HG03280 (cell line): ENCODE data around the gene RFX2.
"Not testable (repeated sequence)": the region's sequence is repeated elsewhere in the genome, so short reads cannot be mapped to it uniquely, and the experiment has no call there.

Experiments
- ATAC-seq: cut with Tn5 transposase; IDR thresholded peaks from one replicate; pipeline ENCODE4 v1.9.1; 2021; ENCODE audit warnings: mild to moderate bottlenecking, moderate library complexity; ENCODE audit not compliant: unreplicated experiment

Gene RFX2

GRCh38 chr19:6017576-6017975, 92.7 kb downstream of the RFX2 start:
- ATAC-seq, result no peak

GRCh38 chr19:6015841-6016545, 94.3 kb downstream of the RFX2 start:
- ATAC-seq, result no peak

- ATAC-seq, result no peak
Measured at GRCh38 chr19:6014551-6015135, 95.7 kb downstream of the RFX2 start.

- no peak for ATAC-seq
Measured at GRCh38 chr19:6012426-6013170, 97.7 kb downstream of the RFX2 start.

GRCh38 chr19:6011794-6012193, 98.5 kb downstream of the RFX2 start:
- ATAC-seq, result no peak

GRCh38 chr19:6011206-6011605, 99.1 kb downstream of the RFX2 start:
- ATAC-seq, result no peak

GRCh38 chr19:6010107-6010506, 100.2 kb downstream of the RFX2 start:
- ATAC-seq, result no peak

GRCh38 chr19:6007866-6008265, 102.4 kb downstream of the RFX2 start:
- ATAC-seq, result no peak

- ATAC-seq, result no peak
Measured at GRCh38 chr19:6006896-6007295, 103.4 kb downstream of the RFX2 start.

- not testable (repeated sequence) for ATAC-seq
Measured at GRCh38 chr19:6006070-6006446, 104.2 kb downstream of the RFX2 start.

- no peak for ATAC-seq
Measured at GRCh38 chr19:6005321-6006069, 104.8 kb downstream of the RFX2 start.

GRCh38 chr19:6003976-6004375, 106.3 kb downstream of the RFX2 start:
- no peak for ATAC-seq

GRCh38 chr19:6002591-6002990, 107.7 kb downstream of the RFX2 start:
- ATAC-seq, result no peak

- no peak for ATAC-seq
Measured at GRCh38 chr19:6000228-6000847, 110.0 kb downstream of the RFX2 start.

GRCh38 chr19:5999693-6000092, 110.6 kb downstream of the RFX2 start:
- no peak for ATAC-seq

- no peak for ATAC-seq
Measured at GRCh38 chr19:5997371-5997770, 112.9 kb downstream of the RFX2 start.

GRCh38 chr19:5996623-5997320, 113.5 kb downstream of the RFX2 start:
- no peak for ATAC-seq

- ATAC-seq, result no peak
Measured at GRCh38 chr19:5996102-5996501, 114.2 kb downstream of the RFX2 start.

GRCh38 chr19:5995606-5996005, 114.7 kb downstream of the RFX2 start:
- no peak for ATAC-seq

- no peak for ATAC-seq
Measured at GRCh38 chr19:5994405-5995165, 115.7 kb downstream of the RFX2 start.
